ENCODE results near the gene L3MBTL4. TPM values are rescaled to one million over a fixed set of nuclear protein-coding genes. Genes with fewer than 3 reads are reported as not detected.

The L3MBTL4 gene
- total RNA-seq, 1 donor from 2014 or later: 17.5 TPM

DNA sequence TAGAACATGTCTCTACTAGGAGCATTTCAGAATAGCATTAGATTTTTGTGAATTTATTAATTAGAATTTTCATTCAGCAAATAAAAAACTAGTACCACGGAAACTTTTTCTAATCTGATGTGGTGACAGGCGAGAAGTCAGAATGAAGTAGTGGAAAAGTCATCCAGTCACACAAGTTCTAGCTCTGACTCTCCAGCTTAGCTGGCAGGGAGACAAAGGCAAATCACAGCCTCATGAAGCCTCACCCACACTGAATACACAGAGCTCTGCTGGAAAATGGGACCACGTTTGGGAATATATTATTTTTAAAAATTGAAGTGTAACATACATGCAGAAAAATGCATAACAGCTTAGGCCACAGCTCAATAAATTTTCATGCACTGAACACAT is 86.1 kb downstream of the L3MBTL4 start:
- H3K36me3 Mint-ChIP-seq: peaks cover 6% of the 10 kb centered on the region
- no peaks in the 10 kb centered on the region for H3K27me3 Mint-ChIP-seq (ENCODE audit: low read depth)
- H3K4me3 Mint-ChIP-seq: no peak overlapping the region
- no peak for DNase-seq (ENCODE audit: low spot score in 2 of 2, unreplicated experiment in 2 of 2)
- H3K4me1 Mint-ChIP-seq: peaks cover 4% of the 10 kb centered on the region
- no peak overlapping the region for H3K27ac Mint-ChIP-seq
- H3K9me3 Mint-ChIP-seq: peaks cover 14% of the 10 kb centered on the region
- TF ChIP-seq, protein P1, sequence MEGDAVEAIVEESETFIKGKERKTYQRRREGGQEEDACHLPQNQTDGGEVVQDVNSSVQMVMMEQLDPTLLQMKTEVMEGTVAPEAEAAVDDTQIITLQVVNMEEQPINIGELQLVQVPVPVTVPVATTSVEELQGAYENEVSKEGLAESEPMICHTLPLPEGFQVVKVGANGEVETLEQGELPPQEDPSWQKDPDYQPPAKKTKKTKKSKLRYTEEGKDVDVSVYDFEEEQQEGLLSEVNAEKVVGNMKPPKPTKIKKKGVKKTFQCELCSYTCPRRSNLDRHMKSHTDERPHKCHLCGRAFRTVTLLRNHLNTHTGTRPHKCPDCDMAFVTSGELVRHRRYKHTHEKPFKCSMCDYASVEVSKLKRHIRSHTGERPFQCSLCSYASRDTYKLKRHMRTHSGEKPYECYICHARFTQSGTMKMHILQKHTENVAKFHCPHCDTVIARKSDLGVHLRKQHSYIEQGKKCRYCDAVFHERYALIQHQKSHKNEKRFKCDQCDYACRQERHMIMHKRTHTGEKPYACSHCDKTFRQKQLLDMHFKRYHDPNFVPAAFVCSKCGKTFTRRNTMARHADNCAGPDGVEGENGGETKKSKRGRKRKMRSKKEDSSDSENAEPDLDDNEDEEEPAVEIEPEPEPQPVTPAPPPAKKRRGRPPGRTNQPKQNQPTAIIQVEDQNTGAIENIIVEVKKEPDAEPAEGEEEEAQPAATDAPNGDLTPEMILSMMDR (IDR thresholded peaks at IDR 0.05; ENCODE audit: unreplicated experiment): no peak

- Mint-ChIP-seq H3K4me3 (no peak overlapping the region), H3K27ac (no peak overlapping the region), H3K36me3 (peaks cover 12% of the 10 kb centered on the region), H3K9me3 (peaks cover 20% of the 10 kb centered on the region), H3K27me3 (ENCODE audit: low read depth) (no peaks in the 10 kb centered on the region), H3K4me1 (peaks cover 4% of the 10 kb centered on the region)
- TF ChIP-seq, protein P1 (IDR thresholded peaks at IDR 0.05; ENCODE audit: unreplicated experiment): no peak
- DNase-seq (ENCODE audit: low spot score in 2 of 2, unreplicated experiment in 2 of 2): no peak
Observed at GRCh38 chr18:6327895-6328620, 86.7 kb downstream of the L3MBTL4 start.

GRCh38 chr18:6327485-6327884 is 87.2 kb downstream of the L3MBTL4 start:
- Mint-ChIP-seq H3K4me3 (no peak overlapping the region), H3K27ac (no peak overlapping the region), H3K27me3 (ENCODE audit: low read depth) (no peaks in the 10 kb centered on the region), H3K4me1 (peaks cover 4% of the 10 kb centered on the region), H3K9me3 (peaks cover 24% of the 10 kb centered on the region), H3K36me3 (peaks cover 15% of the 10 kb centered on the region)
- TF ChIP-seq, protein P1 (IDR thresholded peaks at IDR 0.05; ENCODE audit: unreplicated experiment): no peak
- DNase-seq (ENCODE audit: low spot score in 2 of 2, unreplicated experiment in 2 of 2): no peak

- Mint-ChIP-seq H3K4me1 (peaks cover 4% of the 10 kb centered on the region), H3K27me3 (ENCODE audit: low read depth) (no peaks in the 10 kb centered on the region), H3K4me3 (no peak overlapping the region), H3K36me3 (peaks cover 20% of the 10 kb centered on the region), H3K27ac (no peak overlapping the region), H3K9me3 (peaks cover 31% of the 10 kb centered on the region)
- DNase-seq (ENCODE audit: low spot score in 2 of 2, unreplicated experiment in 2 of 2): no peak
- TF ChIP-seq, protein P1 (IDR thresholded peaks at IDR 0.05; ENCODE audit: unreplicated experiment): no peak
Observed at GRCh38 chr18:6326566-6326965, 88.1 kb downstream of the L3MBTL4 start.

GRCh38 chr18:6323319-6323889 is 91.3 kb downstream of the L3MBTL4 start:
- peaks cover 4% of the 10 kb centered on the region for H3K4me1 Mint-ChIP-seq
- peaks cover 54% of the 10 kb centered on the region for H3K9me3 Mint-ChIP-seq
- H3K4me3 Mint-ChIP-seq: no peak overlapping the region
- H3K27ac Mint-ChIP-seq: no peak overlapping the region
- no peaks in the 10 kb centered on the region for H3K27me3 Mint-ChIP-seq (ENCODE audit: low read depth)
- TF ChIP-seq, protein P1 (IDR thresholded peaks at IDR 0.05; ENCODE audit: unreplicated experiment): no peak
- peaks cover 28% of the 10 kb centered on the region for H3K36me3 Mint-ChIP-seq
- no peak for DNase-seq (ENCODE audit: low spot score in 2 of 2, unreplicated experiment in 2 of 2)
